GM18502 (cell line): ENCODE measurements around the gene ELOVL6.
"Not testable (repeated sequence)": the region's sequence is repeated elsewhere in the genome, so short reads cannot be mapped to it uniquely, and the experiment has no call there.

Source experiments
- ATAC-seq: cut with Tn5 transposase; IDR thresholded peaks from one replicate; pipeline ENCODE4 v1.9.1; 2021; ENCODE audit warnings: mild to moderate bottlenecking; ENCODE audit not compliant: unreplicated experiment, poor library complexity

ELOVL6 gene

DNA sequence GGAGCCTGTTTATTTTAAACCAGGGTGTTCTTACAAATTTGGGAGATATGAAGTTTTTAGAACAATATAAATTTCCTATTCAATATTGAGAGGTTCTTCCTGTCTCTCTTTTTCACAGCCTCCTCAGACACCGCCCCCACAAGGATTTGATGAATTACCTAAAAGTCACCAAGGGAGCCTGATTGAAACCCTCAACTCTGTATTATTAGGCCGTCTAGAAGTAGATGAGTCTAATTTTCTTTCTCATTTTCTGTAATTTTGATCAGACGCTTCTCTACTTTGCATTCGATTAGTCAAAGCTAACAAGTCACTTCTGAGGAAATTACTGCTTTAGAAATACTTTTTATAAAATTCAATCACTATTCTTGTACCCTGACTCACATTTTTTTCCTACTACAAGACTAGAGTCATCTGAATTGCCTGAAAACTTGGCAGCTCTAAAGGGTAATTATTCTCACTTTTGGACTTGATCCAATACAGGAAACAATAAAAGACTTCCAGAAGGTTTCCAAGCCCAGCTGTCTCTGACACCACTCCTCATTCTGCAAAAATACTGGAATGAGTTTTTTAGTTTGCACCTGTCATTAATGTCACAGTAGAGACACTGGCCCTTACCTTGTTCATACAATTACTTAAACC lies 111.2 kb downstream of the ELOVL6 start:
- no peak for ATAC-seq

GRCh38 chr4:110085131-110085530 lies 113.3 kb downstream of the ELOVL6 start:
- peak; percentile 62 for ATAC-seq

DNA sequence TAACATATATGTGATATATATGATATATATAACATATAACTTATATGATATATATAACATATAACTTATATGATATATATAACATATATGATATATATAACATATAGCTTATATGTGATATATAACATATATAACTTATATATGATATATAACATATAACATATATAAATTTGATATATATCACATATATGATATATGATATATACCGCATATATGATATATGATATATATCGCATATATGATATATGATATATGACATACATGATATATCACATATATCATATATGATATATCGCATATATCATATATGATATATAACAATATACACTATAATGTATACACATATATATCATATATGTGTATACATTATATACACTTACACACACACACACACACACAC lies 114.3 kb downstream of the ELOVL6 start:
- no peak for ATAC-seq

GRCh38 chr4:110078148-110078547 lies 120.3 kb downstream of the ELOVL6 start:
- not testable (repeated sequence) for ATAC-seq

DNA sequence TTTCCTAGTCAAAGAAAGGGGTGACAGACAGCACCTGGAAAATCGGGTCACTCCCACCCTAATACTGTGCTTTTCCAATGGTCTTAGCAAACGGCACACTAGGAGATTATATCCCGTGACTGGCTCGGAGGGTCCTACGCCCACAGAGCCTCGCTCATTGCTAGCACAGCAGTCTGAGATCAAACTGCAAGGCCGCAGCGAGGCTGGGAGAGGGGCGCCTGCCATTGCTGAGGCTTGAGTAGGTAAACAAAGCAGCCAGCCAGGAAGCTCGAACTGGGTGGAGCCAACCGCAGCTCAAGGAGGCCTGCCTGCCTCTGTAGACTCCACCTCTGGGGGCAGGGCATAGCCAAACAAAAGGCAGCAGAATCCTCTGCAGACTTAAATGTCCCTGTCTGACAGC lies 121.6 kb downstream of the ELOVL6 start:
- ATAC-seq: not testable (repeated sequence)

GRCh38 chr4:110075891-110076290 lies 122.5 kb downstream of the ELOVL6 start:
- ATAC-seq: no peak

DNA sequence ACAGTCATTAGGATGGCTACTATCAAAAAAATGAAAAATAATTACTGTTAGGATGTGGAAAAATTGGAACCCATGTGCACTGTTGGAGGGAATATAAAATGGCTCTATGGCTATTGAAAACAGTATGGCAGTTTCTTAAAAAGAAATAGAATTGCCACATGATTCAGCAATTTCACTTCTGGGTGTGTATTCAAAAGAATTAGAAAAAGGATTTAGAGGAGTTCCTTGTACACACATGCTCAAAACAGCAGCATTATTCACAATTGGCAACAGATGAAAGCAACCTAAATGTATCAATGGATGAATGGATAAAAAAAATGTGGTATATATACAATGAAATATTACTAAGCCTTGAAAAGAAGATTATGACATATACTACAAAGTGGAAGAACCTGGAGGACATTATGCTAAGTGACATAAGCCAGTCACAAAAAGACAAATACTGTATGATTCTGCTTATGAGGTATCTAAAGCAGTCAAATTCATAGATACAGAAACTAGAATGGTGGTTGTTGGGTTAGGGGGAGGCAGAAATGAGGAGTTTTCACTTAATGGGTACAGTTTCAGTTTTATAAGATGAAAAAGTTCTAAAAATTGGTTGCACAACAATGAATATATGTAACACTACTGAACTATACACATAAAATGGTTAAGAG lies 123.2 kb downstream of the ELOVL6 start:
- ATAC-seq: peak; percentile 81

GRCh38 chr4:110074570-110074969 lies 123.8 kb downstream of the ELOVL6 start:
- no peak for ATAC-seq

- no peak for ATAC-seq
Measured at GRCh38 chr4:110073053-110073845, 125.2 kb downstream of the ELOVL6 start.

- no peak for ATAC-seq
Measured at GRCh38 chr4:110071466-110071865, 126.9 kb downstream of the ELOVL6 start.

DNA sequence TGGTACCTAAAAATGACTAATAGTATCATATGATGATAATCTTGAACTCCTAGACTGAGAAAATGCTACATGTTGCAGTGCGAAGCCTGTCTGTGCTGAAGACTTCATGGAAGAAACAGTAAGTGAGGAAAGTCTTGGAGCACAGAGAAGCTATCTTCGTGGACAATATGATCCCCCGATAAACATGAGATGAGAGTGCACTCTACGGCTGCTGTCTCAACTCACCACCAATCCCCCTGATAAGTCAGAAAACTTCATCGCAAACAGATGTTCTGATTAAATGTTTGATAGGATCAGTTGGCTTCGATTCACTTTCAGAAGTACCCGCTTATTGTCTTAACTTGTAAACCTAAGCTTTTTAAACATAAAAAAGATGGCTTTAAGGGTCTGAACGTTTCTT lies 130.2 kb downstream of the ELOVL6 start:
- no peak for ATAC-seq

DNA sequence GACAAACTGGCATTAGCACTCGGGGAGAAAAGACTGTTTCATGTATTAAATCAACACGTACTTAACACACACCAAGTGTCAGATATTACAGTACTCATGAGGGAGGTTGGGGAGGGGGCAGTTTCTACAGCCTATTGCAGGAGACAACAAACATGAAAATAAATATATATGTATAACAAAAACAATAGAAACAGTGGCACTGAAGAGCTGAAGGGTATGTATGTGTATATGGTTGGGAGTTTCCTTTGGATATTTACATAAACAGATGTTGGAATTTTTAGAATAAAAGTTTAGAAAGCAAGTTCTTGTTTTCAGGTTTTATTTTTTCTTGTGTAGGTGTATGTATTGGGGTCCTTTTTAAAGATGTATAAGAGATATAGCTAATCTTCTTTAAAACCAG lies 133.5 kb downstream of the ELOVL6 start:
- no peak for ATAC-seq

GRCh38 chr4:110064295-110064694 lies 134.1 kb downstream of the ELOVL6 start:
- no peak for ATAC-seq

- ATAC-seq: no peak
Measured at GRCh38 chr4:110062166-110062565, 136.2 kb downstream of the ELOVL6 start.

- no peak for ATAC-seq
Measured at GRCh38 chr4:110061076-110061475, 137.3 kb downstream of the ELOVL6 start.

GRCh38 chr4:110059556-110060191 lies 138.7 kb downstream of the ELOVL6 start:
- peak; percentile 83 for ATAC-seq

DNA sequence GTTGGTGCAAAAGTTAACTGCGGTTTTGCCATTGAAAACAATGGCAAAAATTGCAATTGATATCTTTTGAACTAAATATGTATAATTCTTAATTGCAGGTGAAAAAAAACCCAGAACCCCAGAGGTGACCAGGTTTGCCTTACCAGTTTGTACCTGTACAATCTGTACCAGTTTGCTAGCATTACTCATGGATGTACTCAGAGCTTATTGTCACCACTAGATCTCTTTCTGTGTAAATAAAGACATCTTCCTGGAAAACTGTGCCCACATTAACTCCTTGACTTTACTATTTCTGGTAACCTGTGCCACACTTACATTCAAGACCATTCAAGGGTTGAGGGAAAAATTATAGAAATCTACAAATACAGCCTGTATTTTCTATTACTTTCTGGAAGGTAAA lies 139.7 kb downstream of the ELOVL6 start:
- ATAC-seq: no peak

DNA sequence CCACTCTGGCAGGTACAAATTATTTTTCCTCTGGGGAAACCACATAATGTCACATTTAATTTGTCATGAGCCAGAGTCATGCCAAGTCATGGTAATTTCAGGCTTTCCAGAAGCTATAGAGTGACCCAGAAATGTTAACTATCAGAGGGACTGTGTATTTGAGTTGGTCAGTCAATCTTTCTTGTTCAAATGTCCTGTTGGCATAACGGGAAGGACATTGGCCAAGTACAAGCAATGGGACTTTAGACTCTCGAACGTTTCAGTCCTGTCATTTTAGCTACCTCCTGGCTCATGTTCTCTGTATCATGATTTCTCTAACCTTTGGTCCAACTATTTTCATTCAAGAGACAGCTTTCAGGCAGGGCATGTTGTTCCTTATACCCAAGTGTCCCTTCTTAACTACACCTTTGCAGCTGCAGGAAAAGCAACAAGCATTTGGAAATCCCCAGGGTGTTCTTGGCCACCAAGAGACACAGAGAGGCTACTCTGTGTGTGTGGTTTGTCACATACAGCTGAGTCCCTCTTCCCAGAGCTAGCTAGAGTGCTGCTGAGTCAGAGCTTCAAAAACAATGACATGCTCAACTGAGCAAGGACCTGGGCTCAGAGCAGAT lies 143.2 kb downstream of the ELOVL6 start:
- ATAC-seq: peak; percentile 86

DNA sequence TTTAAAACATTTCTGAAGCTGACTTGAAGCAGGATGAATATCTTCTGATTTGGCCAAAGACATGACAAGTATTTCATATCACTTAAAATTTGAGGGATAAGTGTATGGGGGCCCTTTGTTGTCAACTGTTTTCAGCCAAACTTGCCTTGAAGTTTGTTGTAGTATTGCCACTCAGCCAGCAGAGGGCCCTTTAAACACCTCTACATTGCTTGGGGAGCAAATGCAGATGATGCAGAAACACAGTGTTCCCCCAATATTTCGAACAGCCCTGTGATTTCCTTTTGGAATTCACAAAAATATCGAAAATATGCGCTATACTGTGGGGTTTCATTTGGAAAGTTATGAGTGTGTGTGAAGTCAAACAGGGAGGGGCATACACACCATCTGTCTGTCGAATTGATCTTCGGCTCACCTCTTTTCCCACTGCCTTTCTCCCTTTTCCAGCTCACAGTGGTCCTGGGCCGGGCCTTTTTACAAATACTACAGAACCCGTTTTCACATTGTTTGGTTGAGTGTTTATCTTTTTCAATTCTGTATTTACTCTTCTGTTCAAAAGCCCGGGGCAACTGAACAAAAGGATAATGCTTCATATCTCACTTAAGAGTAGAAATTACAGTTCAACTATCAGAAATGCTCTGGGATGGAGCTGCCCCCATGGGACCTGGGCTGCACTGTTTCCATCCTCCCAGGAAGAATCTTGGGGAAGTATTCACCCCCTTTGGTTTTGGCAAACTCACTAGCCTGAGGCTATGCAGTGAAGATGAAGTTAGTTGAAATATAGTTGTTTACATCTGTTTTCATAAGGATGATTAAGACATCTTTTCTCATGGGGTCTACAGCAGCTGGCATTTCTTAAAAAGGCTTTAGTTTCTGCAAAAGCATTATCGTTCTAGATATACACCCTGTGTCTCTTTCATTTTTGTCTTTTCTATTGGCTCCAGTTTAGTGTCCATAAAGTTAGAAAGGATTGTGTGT lies 148.2 kb downstream of the ELOVL6 start:
- ATAC-seq: no peak
